Gastroesophageal sphincter (tissue), 4 donors: ENCODE results near the gene TRIM29. TPM values are rescaled to one million over a fixed set of nuclear protein-coding genes. Genes with fewer than 3 reads are reported as not detected.

ENCODE experiments used
- ATAC-seq: fragments of 150-250 bp; one replicate; pipeline ENCODE4 v1.9.1; 2016; ENCODE audit warnings: mild to moderate bottlenecking, moderate library complexity
- H3K27ac ChIP-seq, 4 donors: fragments of 200-600 bp; sonication (generic) in 3 of 4; 1 replicate in 3 of 4; 2 replicates in 1 of 4; pipeline ENCODE4 v1.5.1; 2016 to 2019
- H3K27me3 ChIP-seq: fragments of 200-600 bp; sonication (generic); one replicate; pipeline ENCODE4 v1.5.1; 2019
- H3K36me3 ChIP-seq, 2 donors: fragments of 200-600 bp; sonication (generic); one replicate each; pipeline ENCODE4 v1.5.1; 2019; ENCODE audit warnings: control low read depth in 1 of 2
- H3K4me1 ChIP-seq, 3 donors: fragments of 200-600 bp; sonication (generic); 1 replicate in 2 of 3; 2 replicates in 1 of 3; pipeline ENCODE4 v1.5.1; 2016 to 2019; ENCODE audit warnings: control low read depth in 2 of 3
- H3K4me3 ChIP-seq, 2 donors: fragments of 200-600 bp; sonication (generic); one replicate each; pipeline ENCODE4 v1.5.1; 2019; ENCODE audit warnings: mild to moderate bottlenecking in 1 of 2, moderate library complexity in 1 of 2
- H3K9me3 ChIP-seq, 3 donors: fragments of 200-600 bp; sonication (generic); one replicate each; pipeline ENCODE4 v1.5.1; 2017 to 2019; ENCODE audit warnings: control low read depth in 2 of 3
- CTCF ChIP-seq, 4 experiments: fragments of 200-600 bp in 2 of 4; fragments of 450-650 bp in 2 of 4; sonication (generic) in 1 of 4; IDR thresholded peaks; one replicate each; pipeline ENCODE4 v1.5.1; 2017 to 2019; ENCODE audit warnings: antibody characterized with exemption in 4 of 4, mild to moderate bottlenecking in 2 of 4, moderate library complexity in 2 of 4
- EP300 ChIP-seq: sonication (generic); formaldehyde crosslinking; IDR thresholded peaks from one replicate; pipeline ENCODE4 v1.6.1; 2017; ENCODE audit warnings: antibody characterized with exemption, mild to moderate bottlenecking
- POLR2A ChIP-seq, 2 donors: fragments of 450-650 bp; IDR thresholded peaks; one replicate each; pipeline ENCODE4 v1.6.1; 2017; ENCODE audit warnings: antibody characterized with exemption in 2 of 2, mild to moderate bottlenecking in 2 of 2, moderate library complexity in 1 of 2
- POLR2AphosphoS5 ChIP-seq: sonication (generic); formaldehyde crosslinking; IDR thresholded peaks from one replicate; pipeline ENCODE4 v1.6.1; 2017; ENCODE audit warnings: antibody characterized with exemption
- WGBS, 2 donors: methylation state at CpG; one replicate each; pipeline ENCODE4 v1.1.5; 2018; ENCODE audit warnings: low coverage in 1 of 2; 5-methylcytosine and 5-hydroxymethylcytosine counted together
- total RNA-seq, 4 donors: library from RNA; depleted of rRNA; stranded (reverse); fragments of >200 nt; gene quantifications; one replicate each; pipeline ENCODE4 v1.1.0, GENCODE V29; 2016

Gene TRIM29
- total RNA-seq, 4 donors from 2014 or later = 1.2 to 34.6 (median 3.4) TPM

- no peaks in the 10 kb centered on the region for H3K4me1 ChIP-seq
- 87 to 91% methylated on average over 5 to 8 of the region's 9 CpGs for WGBS, 2 donors
- H3K9me3 ChIP-seq = no peaks in the 10 kb centered on the region
- H3K27ac ChIP-seq = no peak overlapping the region
- H3K36me3 ChIP-seq = no peaks in the 10 kb centered on the region
- H3K27me3 ChIP-seq = peaks cover 64% of the 10 kb centered on the region
- no peak overlapping the region for H3K4me3 ChIP-seq
- ATAC-seq = no peak
- TF ChIP-seq POLR2A (IDR thresholded peaks at IDR 0.05) = no peak
- TF ChIP-seq EP300 = no peak
- no peak for TF ChIP-seq CTCF (IDR thresholded peaks at IDR 0.05)
- no peak for TF ChIP-seq POLR2AphosphoS5
These were observed 4.7 kb upstream of the TRIM29 start for GRCh38 chr11:120142441-120143100.

- H3K27ac ChIP-seq = no peak overlapping the region
- WGBS, 2 donors = 67 to 100% methylated on average over 1 to 4 of the region's 5 CpGs
- no peak overlapping the region for H3K4me3 ChIP-seq
- H3K36me3 ChIP-seq = no peaks in the 10 kb centered on the region
- no peaks in the 10 kb centered on the region for H3K4me1 ChIP-seq
- no peak for TF ChIP-seq POLR2A (IDR thresholded peaks at IDR 0.05)
- TF ChIP-seq POLR2AphosphoS5 = no peak
- no peak for TF ChIP-seq EP300
- TF ChIP-seq CTCF (IDR thresholded peaks at IDR 0.05) = no peak
- H3K9me3 ChIP-seq = no peaks in the 10 kb centered on the region
- H3K27me3 ChIP-seq = peaks cover 58% of the 10 kb centered on the region
- no peak for ATAC-seq
These were observed 4.0 kb upstream of the TRIM29 start for GRCh38 chr11:120141768-120142423.

GRCh38 chr11:120141113-120141767 lies 3.3 kb upstream of the TRIM29 start:
- Histone ChIP-seq H3K4me3 (no peak overlapping the region), H3K9me3 (no peaks in the 10 kb centered on the region), H3K4me1 (no peaks in the 10 kb centered on the region), H3K36me3 (no peaks in the 10 kb centered on the region), H3K27me3 (peaks cover 52% of the 10 kb centered on the region), H3K27ac (no peak overlapping the region)
- 61% methylated on average over 2 of the region's 5 CpGs; no CpG with 5 or more reads in 1 of the 2 donors for WGBS, 2 donors
- ATAC-seq = no peak
- TF ChIP-seq POLR2AphosphoS5 = no peak
- no peak for TF ChIP-seq POLR2A (IDR thresholded peaks at IDR 0.05)
- no peak for TF ChIP-seq EP300
- TF ChIP-seq CTCF (IDR thresholded peaks at IDR 0.05) = no peak

- ATAC-seq = no peak
- Histone ChIP-seq H3K4me3 (no peak overlapping the region), H3K27ac (no peak overlapping the region), H3K27me3 (peaks cover 35% of the 10 kb centered on the region), H3K36me3 (no peaks in the 10 kb centered on the region), H3K9me3 (no peaks in the 10 kb centered on the region), H3K4me1 (no peaks in the 10 kb centered on the region)
- 71 to 100% methylated on average over 1 to 3 of the region's 8 CpGs for whole genome bisulfite sequencing, 2 donors
- TF ChIP-seq POLR2AphosphoS5 (no peak), EP300 (no peak), POLR2A (IDR thresholded peaks at IDR 0.05) (no peak), CTCF (IDR thresholded peaks at IDR 0.05) (no peak)
These were observed 1.6 kb upstream of the TRIM29 start for GRCh38 chr11:120139316-120140069.
